ENCODE data around the gene PRSS53.

GRCh38 chr16:31118223-31119155 lies 29.7 kb upstream of the PRSS53 start:
- no peak for TF ChIP-seq CTCF (IDR thresholded peaks at IDR 0.05)
- TF ChIP-seq POLR2AphosphoS5 (IDR thresholded peaks at IDR 0.05) = peak in 2 of 3 donors; percentile 13 to 56
- TF ChIP-seq POLR2A (IDR thresholded peaks at IDR 0.05) = no peak
